ENCODE data around the gene KNCN.

DNA sequence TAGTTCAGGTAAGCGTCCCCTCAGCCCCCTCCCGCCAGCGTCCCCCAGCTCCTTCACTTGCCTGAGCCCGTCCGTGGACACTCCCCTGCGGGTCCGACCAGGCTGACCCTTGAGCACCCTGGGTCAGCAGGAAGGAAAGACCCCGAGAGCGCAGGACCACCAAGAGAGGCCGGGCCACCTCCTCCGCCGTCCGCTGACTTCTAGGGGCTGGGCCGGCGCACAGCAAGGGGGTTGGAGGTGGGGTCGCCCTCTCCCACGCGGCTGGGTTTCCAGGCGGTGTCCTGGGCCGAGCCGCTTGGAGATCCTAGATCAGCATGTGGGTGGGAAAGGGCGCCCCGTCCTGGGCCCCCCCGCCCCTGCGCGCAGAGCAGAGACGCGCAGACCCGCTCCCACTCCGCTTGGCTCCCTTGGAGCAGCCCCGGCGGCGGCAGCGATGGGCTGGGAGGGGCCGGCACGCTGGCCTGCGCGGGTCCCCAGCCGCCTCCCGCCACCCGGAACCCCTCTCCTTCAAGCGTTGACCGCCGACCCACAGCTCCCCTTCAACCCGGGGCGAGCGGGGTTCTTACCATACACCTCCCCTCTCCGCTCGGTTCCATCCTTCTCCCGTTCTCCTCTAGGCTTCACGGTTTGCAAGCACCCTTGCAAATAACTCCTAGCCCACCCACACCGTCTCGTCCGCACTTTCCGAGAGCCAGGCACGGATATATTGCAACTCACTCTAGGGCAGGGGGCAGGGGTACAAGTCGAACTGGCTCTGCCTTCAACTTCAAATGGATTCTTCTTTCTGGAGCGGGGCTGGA is 7.5 kb downstream of the KNCN start:
- TF ChIP-seq, protein P1, sequence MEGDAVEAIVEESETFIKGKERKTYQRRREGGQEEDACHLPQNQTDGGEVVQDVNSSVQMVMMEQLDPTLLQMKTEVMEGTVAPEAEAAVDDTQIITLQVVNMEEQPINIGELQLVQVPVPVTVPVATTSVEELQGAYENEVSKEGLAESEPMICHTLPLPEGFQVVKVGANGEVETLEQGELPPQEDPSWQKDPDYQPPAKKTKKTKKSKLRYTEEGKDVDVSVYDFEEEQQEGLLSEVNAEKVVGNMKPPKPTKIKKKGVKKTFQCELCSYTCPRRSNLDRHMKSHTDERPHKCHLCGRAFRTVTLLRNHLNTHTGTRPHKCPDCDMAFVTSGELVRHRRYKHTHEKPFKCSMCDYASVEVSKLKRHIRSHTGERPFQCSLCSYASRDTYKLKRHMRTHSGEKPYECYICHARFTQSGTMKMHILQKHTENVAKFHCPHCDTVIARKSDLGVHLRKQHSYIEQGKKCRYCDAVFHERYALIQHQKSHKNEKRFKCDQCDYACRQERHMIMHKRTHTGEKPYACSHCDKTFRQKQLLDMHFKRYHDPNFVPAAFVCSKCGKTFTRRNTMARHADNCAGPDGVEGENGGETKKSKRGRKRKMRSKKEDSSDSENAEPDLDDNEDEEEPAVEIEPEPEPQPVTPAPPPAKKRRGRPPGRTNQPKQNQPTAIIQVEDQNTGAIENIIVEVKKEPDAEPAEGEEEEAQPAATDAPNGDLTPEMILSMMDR (IDR thresholded peaks at IDR 0.05), result no peak
- TF ChIP-seq EZH2 (IDR thresholded peaks at IDR 0.05; ENCODE audit: borderline replicate concordance, insufficient read depth, low read depth, low read length, poor library complexity, severe bottlenecking), result no peak
